Activated T-helper 1 cell treated with Interleukin-2 at 50 U/mL for 16 hours (primary cell): Measurements from ENCODE around the gene MCC.

ENCODE experiments used
- DNase-seq: peaks from one replicate; pipeline ENCODE4 v3.0.0-alpha.2; 2020; ENCODE audit warnings: low read depth

The MCC gene

DNA sequence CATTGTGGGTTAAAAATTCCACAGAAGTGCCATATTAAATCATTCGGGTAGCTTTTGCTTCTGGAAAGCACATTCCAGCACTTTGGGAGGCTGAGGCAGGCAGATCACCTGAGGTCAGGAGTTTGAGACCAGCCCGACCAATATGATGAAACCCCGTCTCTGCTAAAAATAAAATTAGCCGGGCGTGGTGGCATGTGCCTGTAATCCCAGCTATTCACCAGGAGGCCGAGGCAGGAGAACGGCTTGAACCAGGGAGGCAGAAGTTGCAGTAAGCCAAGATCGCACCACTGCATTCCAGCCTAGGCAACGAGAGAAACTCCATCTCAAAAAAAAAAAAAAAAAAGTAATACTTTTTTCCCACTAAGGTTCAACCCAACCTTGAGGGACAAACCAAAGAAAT is 243.3 kb downstream of the MCC start:
- no peak for DNase-seq

DNA sequence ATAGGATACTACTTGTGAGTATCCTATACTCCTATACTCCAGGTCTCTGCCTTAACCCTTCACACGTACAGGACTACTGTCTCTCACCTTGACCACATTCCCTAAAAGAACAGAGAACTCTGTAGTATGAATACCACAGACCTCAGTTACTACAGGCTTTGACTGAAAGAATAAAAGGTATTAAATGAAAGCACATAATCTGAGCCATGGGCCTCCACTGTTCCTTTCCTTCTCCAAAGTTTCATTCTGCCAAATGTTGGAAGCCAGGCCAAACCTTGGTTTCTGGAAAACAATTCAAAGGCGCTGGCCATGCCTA is 244.9 kb downstream of the MCC start:
- DNase-seq = no peak

DNA sequence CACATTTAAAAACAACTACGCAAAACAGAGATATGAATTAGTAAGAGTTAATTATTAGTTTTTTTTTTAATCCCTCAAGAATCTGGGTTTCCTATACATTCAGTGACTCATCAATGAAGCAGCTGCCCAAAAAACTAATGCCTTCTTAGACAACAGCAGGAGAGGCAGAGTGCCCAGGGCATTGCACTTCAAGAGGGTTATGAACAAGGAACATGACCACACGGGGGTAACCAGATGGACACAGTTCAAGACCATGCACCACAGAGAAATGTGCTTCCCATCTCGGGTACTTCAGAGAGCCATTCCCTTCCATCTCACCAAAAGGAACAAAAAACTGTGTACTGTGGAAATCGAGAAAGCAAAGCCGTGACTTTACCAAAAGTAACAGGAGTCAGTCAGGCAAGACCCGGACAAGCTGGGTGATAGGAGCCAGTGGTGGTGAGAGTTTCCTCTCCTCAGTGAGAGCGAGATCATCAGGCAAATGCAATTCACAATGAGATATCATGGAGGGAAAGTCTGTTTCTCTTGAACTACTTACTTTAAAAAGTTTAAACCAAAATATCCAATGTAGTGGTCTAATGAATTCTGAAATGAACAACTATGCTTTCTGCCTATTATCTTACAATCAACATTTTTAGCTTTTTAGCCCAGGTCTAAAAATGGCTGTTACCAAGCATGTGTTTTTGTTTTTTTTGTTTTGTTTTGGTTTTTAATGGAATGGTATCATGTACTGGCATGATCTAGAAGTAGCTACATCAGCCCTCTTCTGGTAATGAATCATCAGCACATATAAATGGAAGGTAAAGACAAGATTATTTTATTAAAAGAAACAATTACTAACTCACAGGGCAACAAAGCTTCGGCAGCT is 245.5 kb downstream of the MCC start:
- DNase-seq = no peak

GRCh38 chr5:113240951-113241726 is 247.1 kb downstream of the MCC start:
- no peak for DNase-seq

GRCh38 chr5:113240032-113240431 is 248.2 kb downstream of the MCC start:
- no peak for DNase-seq

GRCh38 chr5:113237893-113238292 is 250.4 kb downstream of the MCC start:
- DNase-seq = no peak

- no peak for DNase-seq
Observed at GRCh38 chr5:113236536-113237288, 251.5 kb downstream of the MCC start.

DNA sequence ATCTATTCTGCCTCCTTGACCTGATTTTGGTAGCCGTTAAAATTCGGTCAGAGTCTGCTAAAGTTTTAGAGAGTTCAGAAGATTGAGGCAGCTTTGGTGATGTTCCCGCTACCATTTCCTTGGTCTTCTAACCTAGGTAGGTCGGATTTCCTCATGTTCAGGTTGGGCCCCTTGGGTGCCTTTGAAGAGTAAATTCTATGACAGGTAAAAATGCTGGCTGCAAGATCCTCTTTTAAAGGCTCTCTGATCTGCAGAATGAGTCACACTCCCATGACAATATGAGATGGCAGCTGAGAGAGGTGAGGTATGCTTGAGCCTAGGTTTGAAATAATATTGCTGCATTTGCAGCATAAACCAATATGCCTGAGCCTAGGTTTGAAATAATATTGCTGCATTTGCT is 252.4 kb downstream of the MCC start:
- DNase-seq = no peak

GRCh38 chr5:113234546-113234945 is 253.7 kb downstream of the MCC start:
- no peak for DNase-seq

DNA sequence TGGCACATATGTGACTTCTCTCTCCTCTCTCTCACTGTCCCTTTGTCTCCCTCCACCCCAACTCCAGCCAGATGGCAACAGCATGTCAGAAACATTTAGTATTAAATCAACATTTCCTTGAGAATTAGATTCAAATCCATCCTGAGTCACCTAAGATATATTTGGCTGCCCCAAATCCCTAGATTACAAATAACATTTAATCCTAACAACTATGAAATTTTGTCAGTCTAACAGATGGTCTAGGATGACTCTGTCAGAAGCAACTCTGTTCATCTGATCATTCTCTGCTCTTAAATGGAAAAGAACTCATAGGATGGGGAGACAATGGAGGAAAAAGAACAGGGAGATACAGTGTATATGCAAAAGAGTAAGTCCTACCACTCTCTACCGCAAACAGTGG is 254.6 kb downstream of the MCC start:
- DNase-seq = no peak

DNA sequence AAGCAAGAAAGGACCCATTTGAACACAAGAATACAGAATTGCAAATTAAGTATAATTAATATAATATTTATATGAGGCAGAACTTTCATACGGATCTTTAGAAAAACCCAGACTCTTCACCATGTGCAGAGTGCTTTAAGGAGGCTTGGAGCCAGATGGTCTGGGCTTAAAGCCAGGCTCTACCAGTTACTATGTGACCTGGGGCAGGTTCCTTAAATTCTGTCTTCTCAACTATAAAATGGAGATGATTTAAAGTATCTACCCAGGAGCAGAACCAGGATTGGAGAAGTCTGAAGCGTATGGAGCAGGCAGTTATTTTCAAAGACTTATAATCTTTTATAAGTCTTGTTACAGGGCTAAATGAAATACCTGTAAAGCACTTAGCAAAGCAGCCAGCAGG is 255.6 kb downstream of the MCC start:
- no peak for DNase-seq

DNA sequence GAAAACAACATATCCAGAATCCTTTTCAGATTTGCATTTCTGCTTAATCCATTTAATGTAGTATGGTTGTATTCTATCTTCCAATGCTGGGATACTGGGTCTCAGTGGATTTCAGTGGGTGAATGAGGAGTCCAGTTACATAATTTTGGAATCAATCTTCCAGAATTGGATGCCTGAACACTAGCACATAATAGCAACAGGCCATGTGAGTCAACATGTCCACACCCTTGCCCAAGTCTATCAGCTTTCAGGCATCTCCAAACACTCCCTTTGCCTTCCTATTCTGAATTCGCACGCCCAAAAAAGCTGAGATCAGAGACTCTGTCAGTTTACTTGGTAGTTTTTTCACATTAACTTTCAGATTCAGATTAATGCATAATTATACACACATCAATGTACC is 256.0 kb downstream of the MCC start:
- DNase-seq = no peak

DNA sequence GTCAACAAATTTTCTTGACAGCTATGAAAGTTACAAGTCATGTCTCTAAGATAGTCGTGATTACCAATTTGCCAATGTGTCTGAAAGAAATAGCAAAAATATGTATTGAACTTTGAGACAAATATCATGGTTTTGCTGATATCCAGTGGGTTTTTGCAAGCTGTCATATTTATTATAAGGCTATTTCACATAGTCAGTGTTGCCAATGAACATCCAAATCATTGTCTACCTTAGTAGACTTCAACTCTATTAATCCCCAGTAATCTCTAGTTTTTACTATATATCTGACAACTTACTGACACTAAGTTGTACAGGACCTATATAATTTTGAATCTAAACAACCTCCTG is 256.6 kb downstream of the MCC start:
- DNase-seq = no peak

DNA sequence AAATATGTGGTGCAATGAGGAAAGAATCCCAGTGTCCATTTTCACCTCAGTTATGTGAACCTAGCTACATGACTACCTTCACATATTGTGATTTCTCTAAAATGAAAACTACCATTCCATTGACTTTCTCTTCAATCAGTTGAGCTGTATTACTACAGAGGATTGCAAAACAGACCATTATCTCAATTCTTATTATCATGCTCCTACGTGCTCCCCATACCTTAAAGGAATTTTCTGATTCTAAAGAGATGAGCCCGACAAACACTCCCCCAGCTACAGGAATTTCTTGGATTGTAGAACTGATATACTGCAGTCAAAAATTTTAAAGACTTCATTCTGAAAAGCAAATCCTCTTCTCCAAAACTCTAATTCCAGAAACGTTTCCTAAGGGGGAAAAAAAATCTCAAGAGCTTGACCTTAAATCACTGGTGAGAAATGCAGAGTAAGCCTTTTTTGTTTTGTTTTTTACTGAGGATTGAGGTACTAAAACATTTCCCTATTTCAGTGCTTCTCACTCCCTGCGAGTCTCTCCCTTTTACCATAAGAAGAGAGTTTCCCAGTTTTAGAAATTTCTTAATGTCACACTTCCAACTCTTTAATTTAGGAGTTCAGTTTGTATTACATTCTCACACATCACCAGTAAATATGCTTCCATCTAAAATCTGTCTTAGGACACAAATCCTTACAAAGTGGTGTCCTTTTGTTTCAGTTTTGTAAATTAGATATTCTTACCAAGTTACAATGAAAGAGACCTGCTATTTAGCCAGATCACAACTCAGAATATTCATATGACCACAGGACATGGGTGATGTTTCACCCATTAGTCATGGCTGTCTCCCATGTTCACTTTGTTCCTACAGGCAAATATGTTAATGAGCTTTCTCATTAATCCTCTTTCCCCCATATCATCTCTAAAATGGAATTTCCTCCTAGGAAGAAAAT is 257.3 kb downstream of the MCC start:
- DNase-seq = no peak

DNA sequence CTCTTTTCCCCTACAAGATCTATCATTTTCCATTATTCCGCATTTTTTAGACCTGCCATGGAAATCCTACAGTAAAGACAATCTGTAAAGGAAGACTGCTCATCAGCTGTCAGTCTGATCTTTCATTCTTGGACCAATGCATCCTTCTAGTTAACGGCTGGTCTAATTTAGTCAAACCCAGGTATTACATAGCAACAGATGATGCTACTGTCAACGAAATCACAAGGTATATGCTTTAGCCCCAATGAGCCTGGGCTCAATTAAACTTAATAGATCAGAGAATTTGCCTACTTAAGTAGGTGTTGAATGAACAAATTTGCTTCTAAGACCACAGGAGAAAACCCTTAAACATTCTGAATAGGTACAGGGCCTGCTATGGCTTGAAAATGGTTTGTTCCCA is 260.5 kb downstream of the MCC start:
- no peak for DNase-seq

GRCh38 chr5:113226116-113226736 is 262.0 kb downstream of the MCC start:
- DNase-seq = no peak

DNA sequence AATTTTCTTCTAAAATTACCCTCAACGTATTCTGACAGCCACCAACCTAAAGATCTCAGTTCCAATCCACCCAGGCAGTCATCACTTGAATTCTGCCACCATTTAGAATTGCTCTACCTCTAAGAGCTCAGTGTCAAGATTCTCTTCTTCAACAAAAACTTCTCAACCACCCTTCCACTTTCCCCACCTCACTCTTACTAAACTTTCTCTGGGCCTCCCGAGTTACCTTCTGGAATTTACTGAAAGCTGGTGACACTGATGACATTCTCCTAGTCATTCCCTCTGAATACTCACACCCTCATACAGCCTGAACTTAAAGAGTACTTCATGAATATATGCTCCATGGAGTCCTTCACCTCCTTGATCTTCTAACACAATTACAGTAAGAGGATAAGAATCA is 263.0 kb downstream of the MCC start:
- DNase-seq = no peak

DNA sequence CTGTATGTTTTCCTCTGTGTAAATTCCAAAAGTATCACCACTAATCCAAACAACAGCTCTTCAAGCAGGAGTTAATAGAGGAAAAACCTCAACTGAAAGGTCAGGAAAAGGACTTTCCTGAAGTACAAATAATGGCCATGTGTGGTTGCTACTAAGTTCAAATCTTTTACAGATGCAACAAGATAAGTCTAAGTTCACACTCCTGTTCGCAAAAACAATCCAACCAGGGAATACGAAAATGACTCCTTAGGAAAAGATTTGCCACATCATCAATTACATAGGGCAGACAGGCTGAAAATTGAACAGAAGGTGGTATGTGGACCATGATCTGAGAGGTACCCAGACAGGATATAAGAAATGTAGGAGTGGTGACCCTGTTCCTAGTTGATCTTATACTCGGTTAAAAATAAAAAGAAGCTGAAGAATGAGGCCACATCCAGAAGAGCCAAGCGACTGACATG is 263.6 kb downstream of the MCC start:
- no peak for DNase-seq

DNA sequence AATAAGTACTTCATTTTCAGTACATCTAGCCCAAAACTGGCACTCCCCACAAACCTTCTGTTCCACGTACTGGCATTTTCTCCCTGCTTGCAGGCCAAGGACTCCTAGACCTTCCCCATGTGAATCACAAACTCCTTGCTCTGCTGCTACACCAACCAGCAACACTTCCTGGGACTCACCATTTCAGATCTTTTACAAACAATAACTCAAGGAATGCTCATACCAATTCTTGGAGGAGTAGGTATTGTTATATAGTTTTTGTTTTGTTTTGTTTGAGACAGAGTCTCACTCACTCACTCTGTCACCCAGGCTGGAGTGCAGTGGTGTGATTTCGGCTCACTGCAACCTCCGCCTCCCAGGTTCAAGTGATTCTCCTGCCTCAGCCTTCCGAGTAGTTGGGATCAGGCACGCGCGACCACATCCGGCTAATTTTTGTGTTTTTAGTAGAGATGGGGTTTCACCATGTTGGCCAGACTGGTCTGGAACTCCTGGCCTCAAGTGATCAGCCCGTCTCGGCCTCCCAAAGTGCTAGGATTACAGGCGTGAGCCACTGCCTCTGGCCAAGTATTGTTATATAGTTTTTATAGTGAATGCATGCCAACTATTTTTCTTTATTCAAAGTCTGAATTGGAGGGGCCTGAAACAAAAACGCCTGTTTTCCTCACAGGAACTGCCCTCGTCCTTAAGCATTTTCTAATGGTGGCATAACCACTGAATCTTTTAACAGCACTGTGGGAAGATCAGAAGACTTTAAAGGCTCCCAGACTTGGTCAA is 264.2 kb downstream of the MCC start:
- DNase-seq = no peak

GRCh38 chr5:113223315-113223714 is 264.9 kb downstream of the MCC start:
- DNase-seq = no peak
